ENCODE measurements around the gene TAOK2.

TAOK2 gene

GRCh38 chr16:29987371-29988085, 13.9 kb downstream of the TAOK2 start:
- no peak for TF ChIP-seq CTCF (IDR thresholded peaks at IDR 0.05; ENCODE audit: borderline replicate concordance, control extremely low read depth, extremely low read depth, insufficient read depth, missing control alignments)
- DNase-seq (ENCODE audit: low spot score) = no peak

GRCh38 chr16:29988346-29989075, 14.8 kb downstream of the TAOK2 start:
- in situ Hi-C loops (cut with MboI; ENCODE audit: low sequenced_read_pairs, unreplicated experiment) = no loop called here
- DNase-seq (ENCODE audit: low spot score) = no peak
- no peak for TF ChIP-seq CTCF (IDR thresholded peaks at IDR 0.05; ENCODE audit: borderline replicate concordance, control extremely low read depth, extremely low read depth, insufficient read depth, missing control alignments)

More at GRCh38 chr16:29987371-29988085, 13.9 kb downstream of the TAOK2 start:
- in situ Hi-C loops (cut with MboI; ENCODE audit: low sequenced_read_pairs, unreplicated experiment) = no loop called here

GRCh38 chr16:29989111-29989858, 15.6 kb downstream of the TAOK2 start:
- in situ Hi-C loops (cut with MboI; ENCODE audit: low sequenced_read_pairs, unreplicated experiment) = no loop called here
- no peak for DNase-seq (ENCODE audit: low spot score)
- no peak for TF ChIP-seq CTCF (IDR thresholded peaks at IDR 0.05; ENCODE audit: borderline replicate concordance, control extremely low read depth, extremely low read depth, insufficient read depth, missing control alignments)

GRCh38 chr16:29990034-29990433, 16.4 kb downstream of the TAOK2 start:
- TF ChIP-seq CTCF (IDR thresholded peaks at IDR 0.05; ENCODE audit: borderline replicate concordance, control extremely low read depth, extremely low read depth, insufficient read depth, missing control alignments) = no peak
- in situ Hi-C loops (cut with MboI; ENCODE audit: low sequenced_read_pairs, unreplicated experiment) = no loop called here
- DNase-seq (ENCODE audit: low spot score) = no peak

GRCh38 chr16:29990883-29991570, 17.4 kb downstream of the TAOK2 start:
- no peak for DNase-seq (ENCODE audit: low spot score)
- TF ChIP-seq CTCF (IDR thresholded peaks at IDR 0.05; ENCODE audit: borderline replicate concordance, control extremely low read depth, extremely low read depth, insufficient read depth, missing control alignments) = no peak
- in situ Hi-C loops (cut with MboI; ENCODE audit: low sequenced_read_pairs, unreplicated experiment) = no loop called here

GRCh38 chr16:29991571-29991904, 17.9 kb downstream of the TAOK2 start:
- DNase-seq (ENCODE audit: low spot score) = no peak
- TF ChIP-seq CTCF (IDR thresholded peaks at IDR 0.05; ENCODE audit: borderline replicate concordance, control extremely low read depth, extremely low read depth, insufficient read depth, missing control alignments) = no peak
- in situ Hi-C loops (cut with MboI; ENCODE audit: low sequenced_read_pairs, unreplicated experiment) = no loop called here

Data from GM13976 (cell line).